ENCODE measurements around the gene GGTLC2.

The GGTLC2 gene

GRCh38 chr22:22673099-22673498 lies 28.7 kb downstream of the GGTLC2 start:
- no peaks in the 10 kb centered on the region for H3K4me1 ChIP-seq
- H3K27ac ChIP-seq: no peak overlapping the region
- no peak overlapping the region for H3K4me3 ChIP-seq
- H3K9me3 ChIP-seq: peaks cover 0 to 4% (median 0%) of the 10 kb centered on the region in 3 donors
- DNase-seq: no peak
- intact Hi-C loops (cut with DNase I; ENCODE audit: low total_unique reads): no loop called here
- no peaks in the 10 kb centered on the region for H3K36me3 ChIP-seq
- TF ChIP-seq CTCF (IDR thresholded peaks at IDR 0.05): no peak
- peaks cover 0 to 13% of the 10 kb centered on the region in 2 donors for H3K27me3 ChIP-seq

- no peak overlapping the region for H3K27ac ChIP-seq
- H3K4me3 ChIP-seq: no peak overlapping the region
- DNase-seq: no peak
- H3K9me3 ChIP-seq: peaks cover 0 to 4% (median 0%) of the 10 kb centered on the region in 3 donors
- no peaks in the 10 kb centered on the region for H3K36me3 ChIP-seq
- TF ChIP-seq CTCF (IDR thresholded peaks at IDR 0.05): no peak
- intact Hi-C loops (cut with DNase I; ENCODE audit: low total_unique reads): no loop called here
- H3K4me1 ChIP-seq: no peaks in the 10 kb centered on the region
- peaks cover 0 to 8% of the 10 kb centered on the region in 2 donors for H3K27me3 ChIP-seq
Observed at GRCh38 chr22:22673628-22674027, 29.2 kb downstream of the GGTLC2 start.

- intact Hi-C loops (cut with DNase I; ENCODE audit: low total_unique reads): no loop called here
- H3K36me3 ChIP-seq: no peaks in the 10 kb centered on the region
- DNase-seq: no peak
- no peak overlapping the region for H3K27ac ChIP-seq
- H3K27me3 ChIP-seq: peaks cover 0 to 8% of the 10 kb centered on the region in 2 donors
- peaks cover 0 to 4% (median 0%) of the 10 kb centered on the region in 3 donors for H3K9me3 ChIP-seq
- no peaks in the 10 kb centered on the region for H3K4me1 ChIP-seq
- no peak overlapping the region for H3K4me3 ChIP-seq
- no peak for TF ChIP-seq CTCF (IDR thresholded peaks at IDR 0.05)
Observed at GRCh38 chr22:22674467-22674866, 30.1 kb downstream of the GGTLC2 start.

- Histone ChIP-seq H3K27ac (no peak overlapping the region), H3K9me3 (no peaks in the 10 kb centered on the region), H3K4me1 (no peaks in the 10 kb centered on the region), H3K36me3 (no peaks in the 10 kb centered on the region), H3K27me3 (no peaks in the 10 kb centered on the region), H3K4me3 (no peak overlapping the region)
- DNase-seq: no peak
- TF ChIP-seq CTCF (IDR thresholded peaks at IDR 0.05): no peak
- intact Hi-C loops (cut with DNase I; ENCODE audit: low total_unique reads): no loop called here
Observed at GRCh38 chr22:22678970-22679369, 34.6 kb downstream of the GGTLC2 start.

- intact Hi-C loops (cut with DNase I; ENCODE audit: low total_unique reads): no loop called here
- H3K27ac ChIP-seq: no peak overlapping the region
- no peak for DNase-seq
- H3K4me3 ChIP-seq: no peak overlapping the region
- H3K36me3 ChIP-seq: no peaks in the 10 kb centered on the region
- no peak for TF ChIP-seq CTCF (IDR thresholded peaks at IDR 0.05)
- no peaks in the 10 kb centered on the region for H3K27me3 ChIP-seq
- no peaks in the 10 kb centered on the region for H3K4me1 ChIP-seq
- H3K9me3 ChIP-seq: no peaks in the 10 kb centered on the region
Observed at GRCh38 chr22:22680396-22680795, 36.0 kb downstream of the GGTLC2 start.

- H3K4me1 ChIP-seq: no peaks in the 10 kb centered on the region
- DNase-seq: no peak
- H3K27me3 ChIP-seq: no peaks in the 10 kb centered on the region
- H3K9me3 ChIP-seq: no peaks in the 10 kb centered on the region
- no peak for TF ChIP-seq CTCF (IDR thresholded peaks at IDR 0.05)
- H3K27ac ChIP-seq: no peak overlapping the region
- intact Hi-C loops (cut with DNase I; ENCODE audit: low total_unique reads): no loop called here
- no peaks in the 10 kb centered on the region for H3K36me3 ChIP-seq
- H3K4me3 ChIP-seq: no peak overlapping the region
Observed at GRCh38 chr22:22681221-22681739, 36.9 kb downstream of the GGTLC2 start.

Measured in tibial artery (tissue), 4 donors.